DMS153 (cell line): ENCODE data around the gene TMEM212.
"Not testable (repeated sequence)": the region's sequence is repeated elsewhere in the genome, so short reads cannot be mapped to it uniquely, and the experiment has no call there.

ENCODE experiments used
- DNase-seq: peaks from one replicate; lab custom pipeline; 2025; lab: John Stamatoyannopoulos, UW

Gene TMEM212

DNA sequence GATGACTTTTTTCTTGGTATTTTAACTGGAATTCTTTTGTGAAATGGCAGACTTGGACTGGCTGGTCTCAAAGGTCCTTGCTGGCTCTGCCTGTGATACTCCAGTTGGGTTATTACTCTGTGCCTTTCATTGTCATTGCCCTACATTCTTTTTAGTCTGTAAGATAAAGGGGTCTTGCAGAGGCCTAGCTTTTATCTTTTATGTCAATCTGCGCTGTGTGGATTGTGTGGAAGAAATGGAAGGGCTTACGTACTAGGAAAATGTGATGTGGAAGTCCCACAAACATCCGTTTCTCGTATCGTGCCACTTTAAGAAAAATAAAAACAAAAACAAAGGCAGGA lies 8.7 kb upstream of the TMEM212 start:
- no peak for DNase-seq

DNA sequence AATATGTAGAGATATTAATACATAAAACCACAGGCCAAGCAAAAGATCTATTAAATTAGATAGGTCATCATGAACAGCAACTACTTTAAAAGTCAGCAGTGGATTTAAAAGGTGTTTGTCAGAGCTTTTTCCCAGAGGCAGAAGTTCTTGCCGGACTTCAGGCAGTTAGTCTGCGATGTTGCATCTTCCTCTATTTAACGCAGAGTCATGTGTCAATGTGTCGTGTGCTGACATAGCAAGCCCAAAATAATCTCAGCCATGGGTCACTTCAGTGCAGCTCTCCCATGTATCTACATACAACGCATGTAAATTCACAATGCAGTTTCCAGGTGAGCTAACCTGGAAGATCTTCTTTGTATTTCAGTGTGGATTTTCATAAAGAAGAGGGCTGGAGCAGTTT lies 8.0 kb upstream of the TMEM212 start:
- no peak for DNase-seq

DNA sequence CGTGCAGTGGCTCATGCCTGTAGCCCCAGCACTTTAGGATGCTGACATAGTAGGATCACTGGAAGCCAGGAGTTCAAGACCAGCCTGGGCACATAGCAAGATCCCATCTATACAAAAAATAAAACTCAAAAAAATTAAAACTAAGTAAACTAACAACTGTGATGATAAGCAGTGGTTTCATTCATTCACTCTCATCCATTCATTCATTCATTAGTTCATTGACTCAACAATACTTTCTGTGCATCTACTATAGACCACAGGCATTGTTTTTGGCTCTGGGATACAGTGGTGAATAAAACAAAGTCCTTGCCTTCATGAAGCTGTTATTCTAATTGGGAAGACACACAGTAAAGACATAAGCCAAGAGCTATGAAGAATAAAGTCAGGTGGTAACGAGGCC lies 7.5 kb upstream of the TMEM212 start:
- no peak for DNase-seq

DNA sequence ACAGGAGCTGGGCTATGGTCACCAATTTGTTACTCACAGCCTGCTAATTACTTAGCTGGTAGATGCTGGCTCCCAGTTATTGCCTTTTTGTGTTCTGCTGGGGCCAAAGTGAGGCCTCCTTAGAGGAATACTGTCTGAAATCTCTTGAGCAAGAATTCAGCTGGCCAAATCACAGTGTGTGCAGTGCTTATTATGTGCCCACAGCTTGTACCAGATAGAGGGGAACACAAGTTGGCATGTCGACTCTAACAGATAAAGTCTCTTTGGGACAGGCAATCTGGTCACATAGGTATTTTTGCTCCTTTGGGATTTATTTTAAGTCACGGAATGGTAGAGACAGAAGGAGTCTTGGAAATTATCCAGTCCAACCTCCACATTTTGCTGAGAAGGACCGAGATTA lies 6.3 kb upstream of the TMEM212 start:
- DNase-seq, result no peak

DNA sequence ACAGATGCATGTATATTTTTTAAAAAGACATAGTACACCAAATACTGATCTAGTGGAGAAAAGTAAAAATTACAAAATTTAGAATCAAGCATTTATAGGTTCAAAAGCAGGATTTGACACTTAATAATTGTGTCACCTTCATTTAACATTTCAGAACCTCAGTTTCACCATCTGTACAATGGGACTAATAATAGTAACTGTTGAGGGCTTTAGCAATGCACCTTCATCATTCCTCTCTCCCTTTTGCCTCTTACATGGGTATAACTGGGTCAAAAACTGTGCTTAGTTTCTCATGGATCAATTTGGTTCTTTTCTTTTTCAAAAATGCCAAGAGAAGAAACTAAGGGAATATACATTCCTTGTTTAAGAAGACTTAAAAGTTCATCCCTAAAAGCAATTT lies 5.5 kb upstream of the TMEM212 start:
- DNase-seq, result no peak

DNA sequence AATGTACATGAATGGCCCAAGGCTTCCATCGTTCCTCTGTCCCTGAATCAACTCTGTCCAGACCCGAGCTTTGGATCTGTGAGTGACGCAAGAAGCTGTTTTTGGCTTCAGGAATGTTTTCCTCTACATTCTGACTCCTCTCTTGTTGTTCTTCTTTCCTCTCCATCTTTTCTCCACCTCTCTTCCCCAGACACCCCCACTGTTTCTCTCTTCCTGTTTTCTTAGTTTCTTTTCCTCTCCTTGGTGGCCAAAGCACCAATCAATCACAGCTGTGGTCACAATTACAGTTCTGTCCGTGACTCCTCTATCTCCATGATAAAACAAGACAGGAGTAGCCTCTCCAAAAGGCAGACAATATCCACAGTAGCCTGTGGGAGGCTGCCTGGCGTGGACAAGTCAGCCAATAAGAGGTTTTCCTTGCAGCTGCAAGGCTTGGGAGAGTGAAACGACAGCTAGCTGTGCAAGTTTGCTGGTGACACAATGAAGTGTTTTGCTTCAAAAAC lies 4.9 kb upstream of the TMEM212 start:
- DNase-seq, result no peak

DNA sequence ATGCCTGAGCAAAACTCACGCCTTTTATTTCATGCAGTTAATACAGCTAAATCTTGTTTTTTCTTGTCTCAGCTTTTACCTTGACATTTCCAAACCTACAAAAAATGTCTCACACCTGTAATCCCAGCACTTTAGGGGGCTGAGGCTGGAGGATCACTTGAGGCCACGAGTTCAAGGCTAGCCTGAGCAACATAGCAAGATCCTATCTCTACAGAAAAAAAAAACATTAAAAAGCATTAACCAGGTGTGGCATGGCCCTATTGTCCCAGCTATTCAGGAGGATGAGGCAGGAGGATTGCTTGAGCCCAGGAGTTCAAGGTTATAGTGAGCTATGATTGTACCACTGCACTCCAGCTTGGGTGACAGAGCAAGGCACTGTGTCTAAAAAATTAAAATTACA lies 3.9 kb upstream of the TMEM212 start:
- DNase-seq, result no peak

DNA sequence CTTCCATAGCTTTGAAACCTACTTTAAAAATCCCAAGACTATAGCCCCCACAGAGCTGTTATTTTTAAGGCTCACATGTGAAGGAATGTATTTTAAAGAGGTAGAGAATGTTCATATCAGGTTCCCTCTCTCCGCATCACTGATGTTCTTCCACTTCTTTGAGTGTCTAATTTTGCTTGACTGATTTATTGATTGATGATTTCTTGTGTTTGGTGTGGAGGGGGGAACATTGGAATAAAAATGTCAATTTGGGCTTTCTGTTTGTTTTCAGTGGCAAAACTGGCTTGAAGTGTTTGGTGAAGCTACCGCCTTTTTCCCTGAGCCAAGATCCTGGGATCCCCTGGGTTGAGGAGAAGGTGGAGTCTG lies 2.7 kb upstream of the TMEM212 start:
- DNase-seq, result no peak

DNA sequence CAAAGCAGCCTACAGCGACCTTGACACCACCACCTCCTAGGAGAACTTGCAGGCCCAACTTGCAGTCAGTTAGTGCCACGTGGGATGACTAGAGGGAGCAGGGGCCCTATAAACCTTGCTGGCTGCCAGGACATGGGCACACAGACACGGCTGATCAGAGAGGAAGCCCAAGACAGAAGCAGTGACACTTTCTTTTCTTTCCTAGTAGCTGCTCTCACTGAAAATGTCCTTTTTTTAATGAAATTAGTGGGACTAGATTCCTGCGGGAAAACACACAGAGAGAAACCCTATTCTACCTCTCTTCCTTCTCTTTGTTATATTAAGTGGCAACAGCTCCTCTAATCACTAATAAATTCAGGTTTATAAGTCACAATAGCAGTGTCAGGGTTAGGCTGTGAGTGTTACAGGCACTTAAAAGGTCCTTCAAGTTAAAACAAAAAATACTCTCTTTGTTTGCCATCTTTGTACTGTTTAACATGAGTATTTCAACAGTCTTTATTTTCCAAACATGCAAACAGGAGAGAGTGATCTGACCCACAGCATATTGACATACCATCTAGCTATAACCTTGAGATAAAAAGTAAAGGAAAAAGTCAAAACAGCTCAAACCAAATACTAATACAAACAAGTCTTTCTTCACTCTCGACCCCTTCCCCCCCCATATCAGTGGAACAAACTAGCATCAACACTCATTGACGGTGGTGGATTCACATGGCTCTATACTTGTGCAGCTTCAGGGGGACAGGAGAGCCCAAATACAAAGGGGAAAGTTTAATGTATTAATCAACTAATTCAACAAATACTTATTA lies 2.1 kb upstream of the TMEM212 start:
- no peak for DNase-seq

DNA sequence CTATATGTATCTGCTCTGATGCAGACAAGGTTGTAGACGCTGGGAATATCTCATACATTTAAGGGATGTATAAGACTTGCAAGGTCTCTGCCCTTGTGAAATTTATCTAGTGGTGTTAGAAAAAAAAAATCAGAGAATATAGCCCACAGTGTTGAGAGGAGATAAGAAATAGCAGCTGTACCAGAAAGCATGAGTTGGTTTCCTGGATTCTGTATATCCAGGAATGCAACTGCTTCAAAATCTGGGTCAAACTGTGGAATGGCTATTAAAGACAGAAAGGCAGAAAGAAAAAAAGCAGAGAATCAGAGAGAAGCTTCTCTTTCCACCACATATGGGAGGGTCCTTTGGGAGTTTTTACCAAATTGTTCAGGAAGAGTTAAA lies 1.5 kb upstream of the TMEM212 start:
- no peak for DNase-seq

DNA sequence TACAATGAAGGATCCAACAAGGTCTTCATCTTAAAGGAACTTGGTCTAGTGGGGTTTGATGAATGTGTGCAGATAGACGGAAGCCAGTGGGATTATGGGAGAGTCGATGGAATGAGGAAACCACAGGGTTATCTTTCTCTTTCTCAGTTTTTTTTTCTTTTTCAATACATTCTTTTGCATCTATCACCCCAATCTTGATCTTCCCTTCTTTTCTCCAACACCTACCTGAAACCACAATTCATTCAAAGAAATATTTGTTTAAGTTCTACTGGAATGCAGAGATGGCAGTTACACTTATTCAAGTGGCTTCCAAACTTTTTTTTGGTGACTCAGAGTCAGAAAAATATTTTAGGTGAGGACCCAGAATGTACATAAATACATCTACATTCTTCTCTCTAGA lies 1.7 kb downstream of the TMEM212 start:
- DNase-seq, result no peak

DNA sequence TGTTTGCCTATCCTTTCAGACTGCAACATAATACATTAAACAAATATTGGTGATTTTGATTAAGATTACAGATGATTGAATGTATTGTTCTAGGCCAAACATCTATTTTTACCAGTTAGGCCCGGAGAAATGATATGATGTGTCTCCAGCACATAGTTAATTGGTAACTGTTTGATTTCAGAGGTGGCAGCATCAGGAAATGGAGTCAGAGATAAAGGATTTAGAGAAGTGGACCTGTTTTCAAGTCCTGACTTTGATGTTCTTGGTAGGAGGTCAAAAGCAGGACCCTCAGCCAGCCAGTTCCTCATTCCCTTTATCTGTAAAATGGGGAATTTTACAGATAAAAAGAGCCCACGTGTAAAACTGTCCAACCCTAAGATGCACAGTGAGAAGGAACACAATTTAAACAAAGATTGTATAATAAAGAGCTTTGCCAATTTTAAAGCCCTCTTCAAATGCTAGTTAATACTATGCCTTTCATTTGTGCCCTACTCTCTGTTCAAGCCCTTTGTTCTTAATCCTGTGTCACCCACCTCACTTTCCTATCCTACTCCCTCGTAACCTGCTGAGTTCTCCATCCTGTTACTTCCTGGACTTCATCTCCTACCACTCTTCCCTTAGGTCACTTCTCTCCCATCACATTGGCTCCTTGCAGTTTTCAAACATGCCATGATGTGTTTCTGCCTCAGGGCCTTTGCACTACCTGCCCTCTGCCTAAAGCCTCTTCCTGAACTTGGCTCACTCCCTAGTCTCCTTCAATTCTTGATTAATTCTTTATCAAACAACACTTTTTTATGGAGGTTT lies 2.5 kb downstream of the TMEM212 start:
- no peak for DNase-seq

DNA sequence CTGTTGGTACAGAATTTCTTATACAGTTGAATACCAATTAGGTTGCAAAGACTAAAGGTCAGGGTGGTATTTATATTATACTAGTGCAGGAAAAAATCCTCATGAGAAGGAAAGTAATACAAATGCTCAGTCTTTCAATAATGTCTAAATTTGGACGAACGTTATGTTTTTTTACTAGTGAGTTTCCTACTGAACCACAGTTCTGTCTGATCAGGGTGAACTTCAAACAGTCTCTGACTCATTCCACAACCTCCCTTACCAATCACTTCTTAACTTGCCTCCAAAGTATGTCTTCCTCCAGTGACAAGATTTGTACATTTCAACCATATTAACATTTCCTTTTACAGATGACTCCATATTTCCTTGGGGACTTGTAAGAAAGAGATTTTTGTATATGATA lies 3.4 kb downstream of the TMEM212 start:
- DNase-seq, result no peak

DNA sequence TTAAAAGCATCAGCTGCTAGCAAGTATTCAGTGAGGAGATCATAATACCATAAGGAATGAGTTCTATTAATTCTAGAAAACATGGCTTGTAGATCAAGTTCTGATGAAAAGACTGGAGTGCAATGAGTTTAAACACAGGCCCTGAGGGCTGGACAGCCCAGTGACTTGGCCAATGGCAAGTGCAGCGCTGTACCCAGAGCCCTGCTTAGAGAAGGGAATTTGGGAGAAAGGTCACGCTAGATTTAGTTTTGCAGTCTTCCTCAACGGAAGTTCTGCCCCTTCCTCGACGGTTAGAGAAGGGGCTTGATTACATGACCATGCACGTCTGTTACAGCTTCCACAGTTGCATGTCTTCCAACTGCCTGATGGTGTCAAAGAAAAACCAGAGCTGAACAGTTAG lies 4.0 kb downstream of the TMEM212 start:
- no peak for DNase-seq

DNA sequence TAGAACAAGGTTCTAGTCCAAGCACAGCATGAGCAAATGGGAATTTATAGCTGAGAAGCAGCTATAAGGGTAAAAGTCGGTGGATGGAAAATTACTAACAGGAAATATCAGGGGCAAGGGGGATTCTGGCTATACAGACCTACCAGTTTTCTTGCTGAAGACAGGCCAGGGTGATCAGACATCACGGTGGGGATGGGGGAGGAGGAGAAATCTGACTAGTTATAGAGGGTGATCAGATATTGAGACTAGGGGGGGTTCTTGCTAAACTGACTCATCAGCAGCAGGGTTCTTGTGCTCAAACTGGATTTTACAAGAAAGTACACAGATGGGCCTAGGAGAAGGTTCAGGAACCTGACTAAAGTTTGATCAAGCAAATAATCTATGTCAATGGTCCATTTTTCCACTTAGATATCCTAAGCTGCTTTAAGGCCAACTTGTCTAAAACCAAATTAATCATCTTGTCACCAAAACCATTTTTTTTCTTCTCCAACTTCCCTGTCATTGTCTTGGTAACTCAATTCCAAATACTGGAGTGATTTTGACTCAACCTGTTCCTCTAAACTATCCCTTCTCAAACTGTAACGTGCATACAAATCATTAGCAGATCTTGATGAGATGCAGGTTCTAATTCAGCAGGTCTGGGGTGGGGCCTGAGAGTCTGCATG lies 4.6 kb downstream of the TMEM212 start:
- no peak for DNase-seq

DNA sequence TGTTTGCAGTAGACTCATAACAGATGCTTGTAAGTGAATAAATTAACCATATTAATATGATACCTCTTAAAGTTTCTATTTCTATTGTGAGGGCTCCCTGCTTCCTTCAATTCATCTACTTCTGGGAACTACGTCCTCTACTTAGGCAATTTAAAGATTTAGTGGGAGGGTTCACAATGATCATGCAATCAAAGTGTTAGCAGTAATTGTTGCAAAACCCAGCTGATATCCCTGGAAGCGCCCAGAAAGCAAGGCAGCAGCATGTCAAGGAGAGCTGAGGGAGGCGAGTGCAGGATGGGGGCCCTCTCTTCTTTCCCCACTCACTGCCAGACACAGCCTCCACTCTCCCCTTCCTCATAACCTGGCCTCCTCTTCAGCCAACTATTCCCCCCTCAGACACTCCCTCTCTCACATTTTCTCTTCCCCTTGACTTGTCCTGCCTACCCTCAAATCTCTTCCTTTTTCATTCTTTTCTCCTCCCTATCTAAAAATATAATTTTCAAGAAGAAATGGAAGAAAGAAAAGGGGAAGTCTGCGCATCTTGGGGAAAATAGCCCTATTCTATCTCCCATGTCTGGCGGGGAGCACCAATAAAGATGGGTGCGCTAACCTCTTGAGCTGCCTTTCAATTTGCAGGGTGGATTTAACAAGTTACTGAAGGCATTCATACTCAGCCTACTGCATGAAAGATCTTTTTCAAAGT lies 6.6 kb downstream of the TMEM212 start:
- no peak for DNase-seq

DNA sequence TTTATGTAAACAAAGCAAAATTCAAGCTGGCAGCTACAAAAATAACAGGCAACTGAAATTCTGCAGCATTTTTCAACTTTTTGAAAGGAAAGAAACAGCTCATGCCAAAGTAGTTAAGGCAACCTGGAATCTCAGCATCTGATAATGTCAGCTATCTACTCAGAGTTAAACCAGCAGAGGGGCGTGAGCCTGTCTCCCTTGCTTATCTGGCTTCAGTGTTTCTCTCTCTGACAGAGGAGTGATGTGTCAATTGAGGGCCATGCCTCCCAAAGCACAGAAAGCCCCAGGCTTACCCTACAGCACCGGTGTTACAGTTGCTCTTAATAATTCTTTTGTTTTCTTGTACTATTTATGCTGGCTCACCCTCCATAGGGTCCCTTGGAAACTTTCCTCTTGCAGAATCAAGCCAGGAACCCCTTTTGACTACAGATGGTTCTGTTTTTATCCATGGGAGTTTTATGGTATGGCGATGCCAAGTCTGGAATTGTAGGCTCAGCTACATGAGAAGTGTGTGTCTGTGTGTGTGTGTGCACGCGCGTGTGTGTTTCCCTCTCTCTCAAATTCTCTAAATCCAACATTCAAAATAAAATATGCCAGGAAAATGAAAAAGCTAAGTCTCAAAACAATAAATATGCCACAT lies 7.3 kb downstream of the TMEM212 start:
- DNase-seq, result no peak

DNA sequence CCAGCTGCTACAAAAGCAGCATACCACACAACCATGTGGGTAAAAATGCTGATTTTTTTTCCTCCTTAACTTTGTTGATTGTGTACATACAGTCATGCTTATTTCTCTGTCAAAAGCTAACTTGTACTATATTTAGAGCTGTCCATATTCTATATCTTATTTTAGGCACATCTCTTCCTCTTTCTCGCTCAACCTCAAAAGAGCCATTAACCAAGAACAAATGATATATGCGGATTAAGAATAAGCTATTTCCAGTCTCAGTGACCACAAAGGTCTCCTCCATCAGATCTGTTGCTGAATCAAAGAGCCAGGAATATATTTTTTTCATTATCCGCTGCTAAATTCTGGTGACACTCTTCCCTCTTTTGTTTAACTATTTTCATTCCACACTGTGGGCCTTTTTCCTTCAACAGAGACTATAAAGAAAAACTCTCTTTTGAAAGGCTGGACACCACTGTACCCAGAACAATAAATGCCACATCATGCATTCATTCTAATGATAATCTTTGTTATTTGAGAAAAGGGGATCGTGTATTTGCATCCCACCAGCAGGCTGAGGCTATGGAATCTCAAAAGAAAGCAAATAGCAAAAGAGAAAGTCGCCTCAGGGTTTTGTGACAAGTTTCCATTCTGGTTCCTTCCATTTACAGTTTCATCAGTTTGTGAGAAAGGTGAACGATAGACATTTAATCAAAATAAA lies 8.0 kb downstream of the TMEM212 start:
- no peak for DNase-seq

DNA sequence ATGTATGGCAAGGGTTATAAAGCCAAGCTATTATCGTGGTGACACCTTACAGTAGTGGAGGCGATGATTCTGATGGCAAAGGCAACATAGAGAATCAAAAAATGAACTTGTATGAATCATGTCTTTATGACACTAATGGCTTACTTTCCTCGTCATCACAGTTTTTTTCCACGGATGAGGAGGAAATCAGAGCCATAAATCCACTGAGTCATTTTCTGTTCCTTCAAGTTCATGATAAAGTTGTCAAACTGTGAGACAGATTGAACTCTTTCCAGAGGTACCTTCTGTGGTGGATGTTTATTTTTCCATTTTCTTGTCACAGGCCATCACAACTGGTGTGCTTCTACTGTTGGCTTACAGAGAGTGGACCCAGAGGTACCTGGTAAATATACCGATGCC lies 8.5 kb downstream of the TMEM212 start:
- DNase-seq, result no peak

DNA sequence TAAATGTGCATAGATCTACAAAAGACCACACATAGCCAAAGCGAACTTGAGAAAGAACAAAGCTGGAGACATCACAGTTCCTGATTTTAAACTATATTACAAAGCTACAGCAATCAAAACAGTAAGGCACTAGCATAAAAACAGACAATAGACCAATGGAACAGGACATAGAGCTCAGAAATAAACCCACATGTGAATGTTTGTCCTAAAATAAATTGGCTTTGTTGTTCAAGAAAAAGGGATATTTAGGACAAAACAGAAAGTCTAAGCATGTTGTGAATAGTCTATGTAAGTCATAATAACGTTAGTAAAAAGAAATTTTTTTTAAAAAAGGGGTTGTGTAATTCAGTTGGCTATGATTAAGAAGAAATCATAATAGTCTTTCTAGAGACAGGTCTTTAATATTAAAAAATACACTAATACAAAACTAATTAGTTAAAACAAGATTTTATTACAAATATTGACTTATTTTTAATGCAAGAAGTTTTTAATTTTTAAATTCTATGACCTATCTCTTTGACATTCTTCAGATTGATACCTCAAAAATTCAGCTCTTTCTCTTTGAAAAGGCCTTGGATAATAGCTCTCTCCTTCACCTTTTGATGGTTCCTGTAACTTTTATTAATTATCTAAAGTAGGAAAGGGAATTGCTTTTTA lies 11.6 kb downstream of the TMEM212 start:
- DNase-seq, result no peak

DNA sequence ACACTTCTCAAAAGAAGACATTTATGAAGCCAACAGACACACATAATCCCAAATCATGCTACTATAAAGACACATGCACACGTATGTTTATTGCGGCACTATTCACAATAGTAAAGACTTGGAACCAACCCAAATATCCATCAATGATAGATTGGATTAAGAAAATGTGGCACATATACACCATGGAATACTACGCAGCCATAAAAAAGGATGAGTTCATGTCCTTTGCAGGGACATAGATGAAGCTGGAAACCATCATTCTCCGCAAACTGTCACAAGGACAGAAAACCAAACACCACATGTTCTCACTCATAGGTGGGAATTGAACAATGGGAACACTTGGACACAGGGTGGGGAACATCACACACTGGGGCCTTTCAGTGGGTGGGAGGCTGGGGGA lies 15.6 kb downstream of the TMEM212 start:
- DNase-seq, result not testable (repeated sequence)
